ENCODE data around the gene EFCAB14. TPM values are rescaled to one million over a fixed set of nuclear protein-coding genes. Genes with fewer than 3 reads are reported as not detected.

Gene EFCAB14
- total and polyA plus RNA-seq, 2 of the 4 experiments (the other 2 are of a cell fraction): 28.6 to 43.0 TPM

DNA sequence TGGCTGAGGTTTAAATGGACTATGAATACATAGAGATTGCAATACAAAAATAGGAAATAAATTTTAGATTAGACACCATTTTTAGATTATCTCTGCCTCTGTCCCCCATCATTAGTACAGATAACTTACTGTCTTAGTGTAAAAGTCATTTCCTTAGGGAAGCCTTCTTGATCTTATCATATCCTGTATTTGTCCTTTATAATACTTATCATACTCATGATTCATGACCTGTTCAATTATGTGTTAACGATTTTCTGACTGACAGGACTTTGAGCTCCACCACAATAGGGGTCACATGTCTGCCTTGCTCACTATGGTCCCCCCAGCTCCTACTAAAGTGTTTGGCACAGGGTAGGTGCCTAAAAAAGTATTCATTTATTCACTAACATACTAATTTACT is 32.7 kb downstream of the EFCAB14 start:
- DNase-seq: no peak
- Histone ChIP-seq H3K23ac (ENCODE audit: low read depth, low read length) (no peak overlapping the region), H3K4me2 (ENCODE audit: low read depth, low read length) (no peak overlapping the region), H4K91ac (ENCODE audit: insufficient read depth, low read depth, low read length) (no peak overlapping the region), H3K79me1 (ENCODE audit: low read depth in 1 of 2, low read length in 2 of 2) (peaks cover 0 to 3% of the 10 kb centered on the region in 2 experiments; a peak in 1 of 4 replicates), H2BK20ac (ENCODE audit: low read depth, low read length) (no peak overlapping the region), H3K27me3 (ENCODE audit: control insufficient read depth, insufficient read depth, low read length) (no peaks in the 10 kb centered on the region), H2AK5ac (ENCODE audit: low read depth, low read length) (no peak overlapping the region), H2BK15ac (ENCODE audit: low read depth, low read length) (no peak overlapping the region), H4K20me1 (ENCODE audit: insufficient read depth, low read length) (no peaks in the 10 kb centered on the region), H4K5ac (ENCODE audit: low read depth, low read length) (no peak overlapping the region), H3K36me3 (ENCODE audit: control insufficient read depth, insufficient read depth, low read length) (peaks cover 49% of the 10 kb centered on the region), H3K4ac (ENCODE audit: low read depth, low read length) (no peak overlapping the region), H2BK5ac (ENCODE audit: low read depth, low read length, poor library complexity, severe bottlenecking) (no peak overlapping the region), H3K9ac (ENCODE audit: low read depth, low read length) (no peak overlapping the region), H3K18ac (ENCODE audit: low read depth, low read length) (no peak overlapping the region), H3K14ac (replicated peaks; ENCODE audit: low read depth, low read length) (no peak overlapping the region), H3K4me1 (ENCODE audit: control insufficient read depth, insufficient read depth, low read length) (no peaks in the 10 kb centered on the region), H3K56ac (ENCODE audit: extremely low read depth, insufficient read depth, low read length) (no peak overlapping the region), H2BK120ac (ENCODE audit: low read depth, low read length) (no peak overlapping the region), H3K9me3 (ENCODE audit: control insufficient read depth, insufficient read depth, low read length) (no peaks in the 10 kb centered on the region), H2AK9ac (replicated peaks; ENCODE audit: low read depth, low read length, poor library complexity) (no peak overlapping the region), H2AFZ (replicated peaks; ENCODE audit: low read length, poor library complexity) (no peak overlapping the region), H4K8ac (ENCODE audit: low read depth in 2 of 2, low read length in 2 of 2) (no peak overlapping the region), H3K4me3 (ENCODE audit: insufficient read depth, low read depth, low read length) (no peak overlapping the region), H3K27ac (ENCODE audit: insufficient read depth, low read length) (no peak overlapping the region), H3K9me1 (ENCODE audit: insufficient read depth, low read length) (peaks cover 4% of the 10 kb centered on the region; the same call in 1 of the 2 replicates)
- WGBS, 2 experiments (ENCODE audit: extremely low coverage in 2 of 2, insufficient read length in 1 of 2): 60% methylated on average over 1 of the region's 1 CpG; no CpG with 5 or more reads in 1 of the 2 experiments
- ATAC-seq (ENCODE audit: low read depth): no peak
- BruUV-seq (replicated peaks): no TSS peak
- TF ChIP-seq, protein P1, sequence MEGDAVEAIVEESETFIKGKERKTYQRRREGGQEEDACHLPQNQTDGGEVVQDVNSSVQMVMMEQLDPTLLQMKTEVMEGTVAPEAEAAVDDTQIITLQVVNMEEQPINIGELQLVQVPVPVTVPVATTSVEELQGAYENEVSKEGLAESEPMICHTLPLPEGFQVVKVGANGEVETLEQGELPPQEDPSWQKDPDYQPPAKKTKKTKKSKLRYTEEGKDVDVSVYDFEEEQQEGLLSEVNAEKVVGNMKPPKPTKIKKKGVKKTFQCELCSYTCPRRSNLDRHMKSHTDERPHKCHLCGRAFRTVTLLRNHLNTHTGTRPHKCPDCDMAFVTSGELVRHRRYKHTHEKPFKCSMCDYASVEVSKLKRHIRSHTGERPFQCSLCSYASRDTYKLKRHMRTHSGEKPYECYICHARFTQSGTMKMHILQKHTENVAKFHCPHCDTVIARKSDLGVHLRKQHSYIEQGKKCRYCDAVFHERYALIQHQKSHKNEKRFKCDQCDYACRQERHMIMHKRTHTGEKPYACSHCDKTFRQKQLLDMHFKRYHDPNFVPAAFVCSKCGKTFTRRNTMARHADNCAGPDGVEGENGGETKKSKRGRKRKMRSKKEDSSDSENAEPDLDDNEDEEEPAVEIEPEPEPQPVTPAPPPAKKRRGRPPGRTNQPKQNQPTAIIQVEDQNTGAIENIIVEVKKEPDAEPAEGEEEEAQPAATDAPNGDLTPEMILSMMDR (conservative IDR thresholded peaks at IDR 0.05; ENCODE audit: low read depth, low read length): no peak
- TF ChIP-seq SMC3 (IDR thresholded peaks at IDR 0.05; ENCODE audit: low read depth, low read length) (no peak), MAZ (IDR thresholded peaks at IDR 0.05; ENCODE audit: borderline replicate concordance, low read depth, low read length) (no peak), POLR2A (IDR thresholded peaks at IDR 0.05; ENCODE audit: low read depth, low read length) (no peak), FOS (IDR thresholded peaks at IDR 0.05; ENCODE audit: low read depth, low read length) (no peak), BHLHE40 (IDR thresholded peaks at IDR 0.05; ENCODE audit: low read depth, low read length) (no peak), MAFK (IDR thresholded peaks at IDR 0.05; ENCODE audit: low read depth, low read length) (no peak), RAD21 (IDR thresholded peaks at IDR 0.05; ENCODE audit: low read length) (no peak), RCOR1 (IDR thresholded peaks at IDR 0.05; ENCODE audit: insufficient replicate concordance, low read length) (no peak), CEBPB (IDR thresholded peaks at IDR 0.05; ENCODE audit: low read depth, low read length) (no peak), MXI1 (IDR thresholded peaks at IDR 0.05; ENCODE audit: borderline replicate concordance, low read depth, low read length) (no peak), RFX5 (IDR thresholded peaks at IDR 0.05; ENCODE audit: low read depth, low read length) (no peak), CHD1 (IDR thresholded peaks at IDR 0.05; ENCODE audit: low read depth, low read length) (no peak), NFE2L2 (IDR thresholded peaks at IDR 0.05; ENCODE audit: low read depth, low read length) (no peak)
- TF ChIP-seq, protein P2, sequence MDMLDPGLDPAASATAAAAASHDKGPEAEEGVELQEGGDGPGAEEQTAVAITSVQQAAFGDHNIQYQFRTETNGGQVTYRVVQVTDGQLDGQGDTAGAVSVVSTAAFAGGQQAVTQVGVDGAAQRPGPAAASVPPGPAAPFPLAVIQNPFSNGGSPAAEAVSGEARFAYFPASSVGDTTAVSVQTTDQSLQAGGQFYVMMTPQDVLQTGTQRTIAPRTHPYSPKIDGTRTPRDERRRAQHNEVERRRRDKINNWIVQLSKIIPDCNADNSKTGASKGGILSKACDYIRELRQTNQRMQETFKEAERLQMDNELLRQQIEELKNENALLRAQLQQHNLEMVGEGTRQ (IDR thresholded peaks at IDR 0.05; ENCODE audit: low read depth, low read length): no peak
- TF ChIP-seq, protein P3, sequence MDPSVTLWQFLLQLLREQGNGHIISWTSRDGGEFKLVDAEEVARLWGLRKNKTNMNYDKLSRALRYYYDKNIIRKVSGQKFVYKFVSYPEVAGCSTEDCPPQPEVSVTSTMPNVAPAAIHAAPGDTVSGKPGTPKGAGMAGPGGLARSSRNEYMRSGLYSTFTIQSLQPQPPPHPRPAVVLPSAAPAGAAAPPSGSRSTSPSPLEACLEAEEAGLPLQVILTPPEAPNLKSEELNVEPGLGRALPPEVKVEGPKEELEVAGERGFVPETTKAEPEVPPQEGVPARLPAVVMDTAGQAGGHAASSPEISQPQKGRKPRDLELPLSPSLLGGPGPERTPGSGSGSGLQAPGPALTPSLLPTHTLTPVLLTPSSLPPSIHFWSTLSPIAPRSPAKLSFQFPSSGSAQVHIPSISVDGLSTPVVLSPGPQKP (IDR thresholded peaks at IDR 0.05; ENCODE audit: borderline replicate concordance, low read depth, low read length): no peak
- ChIA-PET CTCF (interaction anchor here (1.3 kb wide), 1 partner anchor 8 kb away, joined by 3 read pairs; no protein-coding TSS in a partner anchor), POLR2A (ENCODE audit: unreplicated experiment) (no interaction called here)
- intact Hi-C loops (cut with micrococcal nuclease) (no loop called here), dilution Hi-C loops (cut with HindIII; ENCODE audit: low sequenced_read_pairs, unreplicated experiment) (no loop called here), in situ Hi-C loops (cut with MboI; ENCODE audit: low sequenced_read_pairs) (no loop called here)

All from IMR-90 (cell line).